GM19463 (cell line): ENCODE data around the gene DNAJB1.

ENCODE experiments used
- ATAC-seq: cut with Tn5 transposase; IDR thresholded peaks from one replicate; pipeline ENCODE4 v1.9.1; 2021; ENCODE audit warnings: mild to moderate bottlenecking, moderate library complexity; ENCODE audit not compliant: unreplicated experiment

The DNAJB1 gene

DNA sequence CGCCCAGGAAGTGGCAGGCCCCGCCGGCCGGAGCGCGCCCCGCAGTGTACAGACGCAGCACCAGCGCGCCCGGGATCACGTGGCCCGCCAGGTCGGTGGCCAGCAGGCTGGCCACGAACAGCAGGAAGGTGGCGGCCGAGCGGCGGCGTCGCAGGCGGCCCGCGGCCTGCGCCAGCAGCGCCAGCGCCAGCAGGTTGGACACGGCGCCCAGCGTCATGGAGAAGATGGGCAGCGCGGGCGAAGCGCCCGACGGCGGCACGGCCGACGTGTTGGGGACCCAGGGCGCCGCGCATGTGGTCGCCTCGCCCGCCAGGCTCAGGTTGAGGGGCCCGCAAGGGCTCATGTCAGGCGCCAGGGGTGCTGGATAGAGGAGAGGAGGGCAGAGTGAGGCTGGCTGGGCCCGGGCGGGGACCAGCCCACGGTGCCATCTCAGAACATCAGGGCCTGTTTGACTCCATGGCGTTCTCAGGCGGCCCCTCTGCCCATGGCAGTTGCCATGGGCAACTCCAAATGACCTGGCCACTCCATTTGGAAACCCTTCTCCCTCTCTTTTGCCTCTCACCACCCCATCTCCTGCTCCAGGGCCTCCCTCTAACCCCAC, 44.1 kb downstream of the DNAJB1 start:
- ATAC-seq, result no peak

DNA sequence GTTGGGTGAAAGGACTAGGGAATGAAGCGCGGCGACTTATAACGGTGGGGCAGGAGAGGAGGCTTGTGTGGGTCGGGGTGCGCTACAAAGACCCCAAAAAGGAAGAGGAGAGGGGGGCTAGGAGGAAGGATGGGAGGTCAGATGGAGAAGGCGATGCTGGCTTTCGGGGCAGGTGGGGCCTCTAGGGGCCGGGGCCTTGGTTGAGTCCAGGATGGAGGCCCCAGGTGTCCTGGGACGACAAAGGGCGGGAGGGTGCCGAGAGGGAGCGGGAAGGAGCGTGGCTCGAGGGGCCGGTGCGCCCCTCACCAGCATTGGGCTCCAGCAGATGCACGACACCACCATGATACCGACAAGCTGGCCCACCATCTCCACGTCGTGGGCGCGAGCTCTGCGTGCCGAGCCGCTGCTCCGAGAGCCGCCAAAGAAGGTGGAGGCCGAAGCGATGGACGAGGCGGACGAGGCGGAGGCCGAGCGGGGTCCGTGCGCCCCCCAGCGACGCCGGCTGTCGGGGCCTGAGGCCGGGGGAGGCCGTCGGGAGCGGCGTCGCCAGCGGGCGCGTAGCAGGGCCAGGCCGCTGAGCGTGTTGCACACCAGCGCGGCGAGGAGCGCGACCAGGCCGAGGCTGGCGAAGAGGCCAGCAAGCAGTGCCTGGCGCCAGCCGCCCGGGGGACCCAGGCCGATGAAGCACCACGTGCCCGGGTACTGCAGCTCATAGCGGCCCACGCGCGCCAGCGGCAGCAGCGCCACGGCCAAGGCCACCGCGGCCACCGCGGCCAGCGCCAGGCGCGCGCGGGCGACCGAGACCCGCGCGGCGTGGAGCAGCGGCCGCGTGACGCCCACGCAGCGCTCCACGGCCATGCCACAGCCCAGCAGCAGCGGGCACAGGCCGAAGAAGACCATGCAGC, 44.9 kb downstream of the DNAJB1 start:
- no peak for ATAC-seq

DNA sequence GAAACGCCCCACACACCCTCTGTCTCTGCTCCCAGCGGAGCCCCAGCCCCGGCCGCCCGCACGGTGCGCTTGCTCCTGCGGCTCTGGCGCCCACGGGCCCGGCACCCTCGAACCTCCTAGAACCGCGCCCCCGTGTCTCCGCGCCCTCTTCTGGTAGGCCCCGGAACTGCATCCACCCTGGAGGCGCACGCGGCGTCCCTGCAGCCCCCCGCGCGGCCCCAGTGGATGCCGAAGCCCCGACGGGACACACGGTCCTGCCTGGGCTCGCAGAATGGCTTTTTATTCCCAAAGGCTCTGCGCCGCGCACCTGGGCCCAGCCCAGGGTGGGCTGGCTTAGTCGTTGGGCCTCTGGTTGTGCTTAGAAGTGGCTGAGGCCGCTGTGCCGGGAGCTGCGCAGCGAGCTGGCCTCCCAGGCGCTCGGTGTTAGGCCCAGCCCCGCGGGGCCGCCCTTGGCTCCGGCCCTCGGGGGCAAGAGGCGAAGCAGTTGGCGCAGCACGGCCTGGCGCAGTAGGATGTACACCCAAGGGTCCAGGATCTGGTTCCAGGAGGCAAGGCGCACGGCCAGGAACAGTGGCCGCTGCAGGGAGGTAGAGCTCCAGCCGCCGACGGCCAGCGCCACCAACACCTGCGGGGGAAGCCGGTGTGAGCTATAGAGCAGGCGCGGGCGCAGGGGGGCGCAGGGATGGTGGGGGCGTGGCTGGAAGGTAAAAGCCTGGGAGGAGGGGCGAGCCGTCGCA, 45.8 kb downstream of the DNAJB1 start:
- no peak for ATAC-seq

DNA sequence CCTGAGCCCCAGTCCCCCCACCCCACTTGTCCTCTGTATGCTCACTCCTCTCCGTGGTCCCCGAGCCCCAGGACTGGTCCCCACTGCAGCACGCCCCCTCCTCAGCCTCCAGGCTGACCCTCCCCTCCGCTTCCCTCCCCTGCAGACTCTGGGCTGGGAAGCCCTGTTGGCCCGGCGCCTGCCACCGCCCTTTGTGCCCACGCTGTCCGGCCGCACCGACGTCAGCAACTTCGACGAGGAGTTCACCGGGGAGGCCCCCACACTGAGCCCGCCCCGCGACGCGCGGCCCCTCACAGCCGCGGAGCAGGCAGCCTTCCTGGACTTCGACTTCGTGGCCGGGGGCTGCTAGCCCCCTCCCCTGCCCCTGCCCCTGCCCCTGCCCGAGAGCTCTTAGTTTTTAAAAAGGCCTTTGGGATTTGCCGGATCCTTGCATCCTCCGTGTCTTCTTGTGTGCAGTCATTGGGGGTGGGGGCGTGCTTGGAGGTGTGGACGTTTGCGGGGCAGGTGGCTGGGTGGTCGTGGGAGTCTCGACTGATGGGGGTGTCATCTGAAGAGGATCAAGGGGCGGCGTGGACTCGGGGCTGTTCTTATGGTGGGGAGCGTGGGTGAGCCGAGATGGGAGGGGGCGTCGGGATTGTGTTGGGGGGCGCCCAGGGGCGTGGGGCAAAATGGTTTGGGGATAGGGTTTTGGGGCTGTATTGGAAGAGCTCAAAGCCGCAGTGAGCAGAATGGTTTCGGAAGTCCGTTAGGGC, 46.6 kb downstream of the DNAJB1 start:
- ATAC-seq, result no peak

DNA sequence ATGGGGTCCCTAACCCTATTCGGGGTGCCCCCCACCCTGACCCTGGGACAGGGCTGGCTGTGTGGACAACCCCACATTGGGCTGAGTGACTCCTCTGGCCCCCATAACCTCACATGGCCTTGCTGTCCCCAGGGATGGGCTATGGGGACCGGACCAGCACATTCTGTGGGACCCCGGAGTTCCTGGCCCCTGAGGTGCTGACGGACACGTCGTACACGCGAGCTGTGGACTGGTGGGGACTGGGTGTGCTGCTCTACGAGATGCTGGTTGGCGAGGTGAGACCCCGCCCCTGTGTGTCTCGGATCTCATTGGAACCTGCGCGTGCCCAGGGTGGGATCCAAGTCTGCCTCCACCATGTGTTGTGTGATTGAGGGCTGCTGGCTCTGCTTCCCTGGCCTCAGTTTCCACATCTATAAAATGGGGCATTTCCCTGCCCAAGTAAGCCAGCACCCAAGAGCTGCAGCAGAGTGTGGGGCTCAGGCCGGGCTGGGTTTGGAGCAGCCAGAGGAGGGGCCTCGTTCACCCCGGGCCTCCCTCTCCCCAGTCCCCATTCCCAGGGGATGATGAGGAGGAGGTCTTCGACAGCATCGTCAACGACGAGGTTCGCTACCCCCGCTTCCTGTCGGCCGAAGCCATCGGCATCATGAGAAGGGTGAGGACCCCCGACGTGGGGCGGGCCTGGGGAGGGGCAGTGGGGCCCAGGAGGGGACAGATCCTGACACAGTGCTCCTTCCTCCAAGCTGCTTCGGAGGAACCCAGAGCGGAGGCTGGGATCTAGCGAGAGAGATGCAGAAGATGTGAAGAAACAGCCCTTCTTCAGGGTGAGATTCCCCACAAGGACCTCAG, 47.9 kb downstream of the DNAJB1 start:
- no peak for ATAC-seq

DNA sequence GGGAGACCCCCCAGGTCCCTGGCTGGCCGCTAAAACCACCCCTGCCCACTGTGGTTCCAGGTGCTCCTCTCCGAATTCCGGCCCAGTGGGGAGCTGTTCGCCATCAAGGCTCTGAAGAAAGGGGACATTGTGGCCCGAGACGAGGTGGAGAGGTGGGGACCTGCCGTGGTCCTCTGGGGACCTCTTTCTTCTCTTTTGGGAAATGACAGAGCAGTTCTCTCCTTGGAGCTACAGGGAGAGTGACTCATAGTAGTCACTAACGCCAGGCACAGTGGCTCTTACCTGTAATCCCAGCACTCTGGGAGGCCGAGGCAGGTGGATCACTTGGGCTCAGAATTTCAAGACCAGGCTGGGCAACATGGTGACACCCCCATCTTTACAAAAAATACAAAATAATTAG, 50.4 kb downstream of the DNAJB1 start:
- no peak for ATAC-seq

DNA sequence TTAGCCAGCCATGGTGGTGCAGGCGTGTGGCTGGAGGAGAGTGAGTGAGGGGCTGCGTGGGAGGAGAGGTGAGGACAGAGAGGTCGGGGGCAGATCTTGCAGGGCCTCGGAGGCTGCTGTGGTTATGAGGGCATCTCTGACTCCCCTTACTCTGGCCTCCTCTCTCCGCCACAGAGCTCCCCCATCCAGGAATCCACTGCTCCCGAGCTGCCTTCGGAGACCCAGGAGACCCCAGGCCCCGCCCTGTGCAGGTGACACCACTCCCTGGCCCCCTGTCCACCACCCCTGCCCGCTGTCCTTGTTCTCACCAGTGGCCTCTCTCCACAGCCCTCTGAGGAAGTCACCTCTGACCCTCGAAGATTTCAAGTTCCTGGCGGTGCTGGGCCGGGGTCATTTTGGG, 50.8 kb downstream of the DNAJB1 start:
- no peak for ATAC-seq
